Upper lobe of left lung (tissue), 4 donors: ENCODE measurements around the gene CRYGS.

Source experiments
- POLR2A ChIP-seq, 4 donors: fragments of 450-650 bp; IDR thresholded peaks; one replicate each; pipeline ENCODE4 v1.5.1; 2016 to 2017; ENCODE audit warnings: antibody characterized with exemption in 4 of 4, mild to moderate bottlenecking in 2 of 4
- POLR2AphosphoS5 ChIP-seq, 2 donors: sonication (generic); formaldehyde crosslinking; IDR thresholded peaks; one replicate each; pipeline ENCODE4 v1.5.1; 2017; ENCODE audit warnings: antibody characterized with exemption in 2 of 2
- TF ChIP-seq, protein P1 (sequence below), 6 experiments: fragments of 450-650 bp in 4 of 6; fragments of 200-600 bp in 2 of 6; sonication (generic) in 2 of 6; IDR thresholded peaks; one replicate each; pipeline ENCODE4 v1.5.1; 2016 to 2019; ENCODE audit warnings: antibody characterized with exemption in 6 of 6

DNA sequence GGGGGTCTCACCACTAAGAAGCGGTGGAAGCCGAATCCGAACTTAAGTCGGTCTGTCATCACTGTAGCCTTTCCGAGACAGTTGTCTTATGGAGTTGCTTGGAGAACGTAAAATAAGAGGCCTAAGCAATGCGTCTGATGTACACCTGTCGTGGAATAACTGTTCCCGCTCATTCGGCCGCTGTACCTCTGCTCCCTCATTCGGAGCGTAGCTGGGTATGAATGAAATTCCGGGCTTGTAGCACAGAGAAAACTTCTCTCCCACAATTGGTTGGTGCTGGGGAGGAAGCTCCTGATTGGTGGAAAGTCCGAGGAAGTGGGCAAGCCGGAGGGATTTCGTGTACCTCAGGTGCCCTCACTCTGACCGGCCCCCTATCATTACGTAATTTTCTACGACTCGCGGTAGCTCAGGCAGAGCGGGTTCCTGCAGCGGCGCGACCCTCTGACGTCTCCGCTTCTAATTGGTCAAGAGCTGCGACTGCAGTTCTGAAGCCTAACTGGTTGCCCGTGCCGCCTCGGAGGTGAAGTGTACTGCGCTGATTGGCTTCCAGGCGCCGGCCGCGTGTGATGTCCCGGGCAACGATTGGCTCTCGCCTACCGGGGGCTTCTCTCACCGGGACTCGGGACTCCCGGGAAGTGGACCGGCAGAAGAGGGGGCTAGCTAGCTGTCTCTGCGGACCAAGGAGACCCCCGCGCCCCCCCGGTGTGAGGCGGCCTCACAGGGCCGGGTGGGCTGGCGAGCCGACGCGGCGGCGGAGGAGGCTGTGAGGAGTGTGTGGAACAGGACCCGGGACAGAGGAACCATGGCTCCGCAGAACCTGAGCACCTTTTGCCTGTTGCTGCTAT lies 26.1 kb upstream of the CRYGS start, which contains the start of gene DNAJB11:
- TF ChIP-seq POLR2AphosphoS5 (IDR thresholded peaks at IDR 0.05) (peak; percentile 69 to 78), POLR2A (IDR thresholded peaks at IDR 0.05) (peak in 3 of 4 donors; percentile 37 to 87 (median 78))
- TF ChIP-seq, protein P1, sequence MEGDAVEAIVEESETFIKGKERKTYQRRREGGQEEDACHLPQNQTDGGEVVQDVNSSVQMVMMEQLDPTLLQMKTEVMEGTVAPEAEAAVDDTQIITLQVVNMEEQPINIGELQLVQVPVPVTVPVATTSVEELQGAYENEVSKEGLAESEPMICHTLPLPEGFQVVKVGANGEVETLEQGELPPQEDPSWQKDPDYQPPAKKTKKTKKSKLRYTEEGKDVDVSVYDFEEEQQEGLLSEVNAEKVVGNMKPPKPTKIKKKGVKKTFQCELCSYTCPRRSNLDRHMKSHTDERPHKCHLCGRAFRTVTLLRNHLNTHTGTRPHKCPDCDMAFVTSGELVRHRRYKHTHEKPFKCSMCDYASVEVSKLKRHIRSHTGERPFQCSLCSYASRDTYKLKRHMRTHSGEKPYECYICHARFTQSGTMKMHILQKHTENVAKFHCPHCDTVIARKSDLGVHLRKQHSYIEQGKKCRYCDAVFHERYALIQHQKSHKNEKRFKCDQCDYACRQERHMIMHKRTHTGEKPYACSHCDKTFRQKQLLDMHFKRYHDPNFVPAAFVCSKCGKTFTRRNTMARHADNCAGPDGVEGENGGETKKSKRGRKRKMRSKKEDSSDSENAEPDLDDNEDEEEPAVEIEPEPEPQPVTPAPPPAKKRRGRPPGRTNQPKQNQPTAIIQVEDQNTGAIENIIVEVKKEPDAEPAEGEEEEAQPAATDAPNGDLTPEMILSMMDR (IDR thresholded peaks at IDR 0.05) = peak in 2 of 6 experiments; percentile 14 to 25
